ENCODE data around the gene JPT1.
"Not testable (repeated sequence)": the region's sequence is repeated elsewhere in the genome, so short reads cannot be mapped to it uniquely, and the experiment has no call there.

JPT1 gene

GRCh38 chr17:75144816-75145512, 9.3 kb downstream of the JPT1 start:
- no peak for DNase-seq
- Histone ChIP-seq H3K4me1 (ENCODE audit: control insufficient read depth, insufficient read depth, low read length, poor library complexity, severe bottlenecking) (no peaks in the 10 kb centered on the region), H3K9me3 (ENCODE audit: control insufficient read depth, low read length) (no peaks in the 10 kb centered on the region), H3K36me3 (ENCODE audit: control insufficient read depth, insufficient read depth, low read length) (peaks cover 35% of the 10 kb centered on the region), H3K27me3 (replicated peaks; ENCODE audit: control insufficient read depth, insufficient read depth, low read length, poor library complexity, severe bottlenecking) (no peaks in the 10 kb centered on the region), H3K27ac (ENCODE audit: insufficient read depth, low read length, poor library complexity, severe bottlenecking) (no peak overlapping the region), H3K4me3 (ENCODE audit: insufficient read depth, low read depth, low read length, poor library complexity, severe bottlenecking) (no peak overlapping the region)

GRCh38 chr17:75142236-75142971, 11.9 kb downstream of the JPT1 start:
- Histone ChIP-seq H3K36me3 (ENCODE audit: control insufficient read depth, insufficient read depth, low read length) (peaks cover 27% of the 10 kb centered on the region), H3K9me3 (ENCODE audit: control insufficient read depth, low read length) (no peaks in the 10 kb centered on the region), H3K4me1 (ENCODE audit: control insufficient read depth, insufficient read depth, low read length, poor library complexity, severe bottlenecking) (no peaks in the 10 kb centered on the region), H3K4me3 (ENCODE audit: insufficient read depth, low read depth, low read length, poor library complexity, severe bottlenecking) (no peak overlapping the region), H3K27me3 (replicated peaks; ENCODE audit: control insufficient read depth, insufficient read depth, low read length, poor library complexity, severe bottlenecking) (no peaks in the 10 kb centered on the region), H3K27ac (ENCODE audit: insufficient read depth, low read length, poor library complexity, severe bottlenecking) (no peak overlapping the region)
- no peak for DNase-seq

- H3K9me3 ChIP-seq (ENCODE audit: control insufficient read depth, low read length): no peaks in the 10 kb centered on the region
- H3K36me3 ChIP-seq (ENCODE audit: control insufficient read depth, insufficient read depth, low read length): peaks cover 7% of the 10 kb centered on the region
- H3K4me1 ChIP-seq (ENCODE audit: control insufficient read depth, insufficient read depth, low read length, poor library complexity, severe bottlenecking): no peaks in the 10 kb centered on the region
- no peak overlapping the region for H3K27ac ChIP-seq (ENCODE audit: insufficient read depth, low read length, poor library complexity, severe bottlenecking)
- no peaks in the 10 kb centered on the region for H3K27me3 ChIP-seq (replicated peaks; ENCODE audit: control insufficient read depth, insufficient read depth, low read length, poor library complexity, severe bottlenecking)
- DNase-seq: no peak
- no peak overlapping the region for H3K4me3 ChIP-seq (ENCODE audit: insufficient read depth, low read depth, low read length, poor library complexity, severe bottlenecking)
These were observed 15.8 kb downstream of the JPT1 start for GRCh38 chr17:75138519-75138918.

GRCh38 chr17:75137762-75138161, 16.6 kb downstream of the JPT1 start:
- not testable (repeated sequence) for H3K27me3 ChIP-seq (replicated peaks; ENCODE audit: control insufficient read depth, insufficient read depth, low read length, poor library complexity, severe bottlenecking); DNase-seq; H3K4me3 ChIP-seq (ENCODE audit: insufficient read depth, low read depth, low read length, poor library complexity, severe bottlenecking); H3K36me3 ChIP-seq (ENCODE audit: control insufficient read depth, insufficient read depth, low read length); H3K27ac ChIP-seq (ENCODE audit: insufficient read depth, low read length, poor library complexity, severe bottlenecking); H3K9me3 ChIP-seq (ENCODE audit: control insufficient read depth, low read length); H3K4me1 ChIP-seq (ENCODE audit: control insufficient read depth, insufficient read depth, low read length, poor library complexity, severe bottlenecking)

- Histone ChIP-seq H3K9me3 (ENCODE audit: control insufficient read depth, low read length) (no peaks in the 10 kb centered on the region), H3K27me3 (replicated peaks; ENCODE audit: control insufficient read depth, insufficient read depth, low read length, poor library complexity, severe bottlenecking) (no peaks in the 10 kb centered on the region), H3K4me3 (ENCODE audit: insufficient read depth, low read depth, low read length, poor library complexity, severe bottlenecking) (no peak overlapping the region), H3K27ac (ENCODE audit: insufficient read depth, low read length, poor library complexity, severe bottlenecking) (no peak overlapping the region), H3K4me1 (ENCODE audit: control insufficient read depth, insufficient read depth, low read length, poor library complexity, severe bottlenecking) (peaks cover under 1% of the 10 kb centered on the region), H3K36me3 (ENCODE audit: control insufficient read depth, insufficient read depth, low read length) (peaks cover 7% of the 10 kb centered on the region)
- DNase-seq: no peak
These were observed 18.4 kb downstream of the JPT1 start for GRCh38 chr17:75135946-75136345.

- no peaks in the 10 kb centered on the region for H3K27me3 ChIP-seq (replicated peaks; ENCODE audit: control insufficient read depth, insufficient read depth, low read length, poor library complexity, severe bottlenecking)
- peaks cover 6% of the 10 kb centered on the region for H3K4me1 ChIP-seq (ENCODE audit: control insufficient read depth, insufficient read depth, low read length, poor library complexity, severe bottlenecking)
- DNase-seq: no peak
- peaks cover 7% of the 10 kb centered on the region for H3K36me3 ChIP-seq (ENCODE audit: control insufficient read depth, insufficient read depth, low read length)
- no peak overlapping the region for H3K27ac ChIP-seq (ENCODE audit: insufficient read depth, low read length, poor library complexity, severe bottlenecking)
- no peaks in the 10 kb centered on the region for H3K9me3 ChIP-seq (ENCODE audit: control insufficient read depth, low read length)
- no peak overlapping the region for H3K4me3 ChIP-seq (ENCODE audit: insufficient read depth, low read depth, low read length, poor library complexity, severe bottlenecking)
These were observed 18.9 kb downstream of the JPT1 start for GRCh38 chr17:75135452-75135851.

GRCh38 chr17:75133607-75134347, 20.5 kb downstream of the JPT1 start:
- not testable (repeated sequence) for DNase-seq; H3K27me3 ChIP-seq (replicated peaks; ENCODE audit: control insufficient read depth, insufficient read depth, low read length, poor library complexity, severe bottlenecking)

GRCh38 chr17:75133001-75133400, 21.3 kb downstream of the JPT1 start:
- peaks cover 15% of the 10 kb centered on the region for H3K36me3 ChIP-seq (ENCODE audit: control insufficient read depth, insufficient read depth, low read length)
- DNase-seq: no peak
- no peaks in the 10 kb centered on the region for H3K27me3 ChIP-seq (replicated peaks; ENCODE audit: control insufficient read depth, insufficient read depth, low read length, poor library complexity, severe bottlenecking)
- no peak overlapping the region for H3K4me3 ChIP-seq (ENCODE audit: insufficient read depth, low read depth, low read length, poor library complexity, severe bottlenecking)
- no peak overlapping the region for H3K27ac ChIP-seq (ENCODE audit: insufficient read depth, low read length, poor library complexity, severe bottlenecking)
- no peaks in the 10 kb centered on the region for H3K9me3 ChIP-seq (ENCODE audit: control insufficient read depth, low read length)
- H3K4me1 ChIP-seq (ENCODE audit: control insufficient read depth, insufficient read depth, low read length, poor library complexity, severe bottlenecking): peaks cover 11% of the 10 kb centered on the region

More at GRCh38 chr17:75133607-75134347, 20.5 kb downstream of the JPT1 start:
- peaks cover 11% of the 10 kb centered on the region for H3K4me1 ChIP-seq (ENCODE audit: control insufficient read depth, insufficient read depth, low read length, poor library complexity, severe bottlenecking)
- H3K9me3 ChIP-seq (ENCODE audit: control insufficient read depth, low read length); H3K4me3 ChIP-seq (ENCODE audit: insufficient read depth, low read depth, low read length, poor library complexity, severe bottlenecking); H3K27ac ChIP-seq (ENCODE audit: insufficient read depth, low read length, poor library complexity, severe bottlenecking): not testable (repeated sequence)
- H3K36me3 ChIP-seq (ENCODE audit: control insufficient read depth, insufficient read depth, low read length): peaks cover 15% of the 10 kb centered on the region

- H3K27me3 ChIP-seq (replicated peaks; ENCODE audit: control insufficient read depth, insufficient read depth, low read length, poor library complexity, severe bottlenecking); H3K9me3 ChIP-seq (ENCODE audit: control insufficient read depth, low read length); DNase-seq: not testable (repeated sequence)
- H3K4me3 ChIP-seq (ENCODE audit: insufficient read depth, low read depth, low read length, poor library complexity, severe bottlenecking): peak overlapping the region; percentile 90
- peaks cover 15% of the 10 kb centered on the region for H3K36me3 ChIP-seq (ENCODE audit: control insufficient read depth, insufficient read depth, low read length)
- H3K4me1 ChIP-seq (ENCODE audit: control insufficient read depth, insufficient read depth, low read length, poor library complexity, severe bottlenecking): peaks cover 11% of the 10 kb centered on the region
- H3K27ac ChIP-seq (ENCODE audit: insufficient read depth, low read length, poor library complexity, severe bottlenecking): peak overlapping the region; percentile 71
These were observed 22.0 kb downstream of the JPT1 start for GRCh38 chr17:75132018-75133000.

Measured in effector memory CD4-positive, alpha-beta T cell (primary cell).